RWPE1 (cell line): Measurements from ENCODE around the gene MICB.
"Not testable (repeated sequence)": the region's sequence is repeated elsewhere in the genome, so short reads cannot be mapped to it uniquely, and the experiment has no call there.

Experiments used
- CTCF ChIA-PET: fragments of 350-600 bp; sonication (Branson Sonifier 250); formaldehyde crosslinking; extraction: SDS; loops from one replicate; lab custom pipeline; 2021; lab: Yijun Ruan, JAX
- POLR2A ChIA-PET: fragments of 400-600 bp; formaldehyde crosslinking; extraction: SDS; loops from one replicate; lab custom pipeline; 2020; ENCODE audit warnings: antibody characterized with exemption; ENCODE audit not compliant: low non-redundant PET; lab: Yijun Ruan, JAX
- DNase-seq: peaks from one replicate; pipeline ENCODE4 v3.0.0; 2012; ENCODE audit warnings: low spot score
- H3K27ac ChIP-seq: fragments of 450-650 bp; 2 replicates; pipeline ENCODE4 v1.5.1; 2017
- CTCF ChIP-seq: fragments of 450-650 bp; conservative IDR thresholded peaks from 2 replicates; pipeline ENCODE4 v1.5.1; 2017; ENCODE audit warnings: low read depth, mild to moderate bottlenecking

The MICB gene

GRCh38 chr6:31479151-31479932 is 18.6 kb upstream of the MICB start:
- TF ChIP-seq CTCF, result no peak
- DNase-seq, result no peak
- no peak overlapping the region for H3K27ac ChIP-seq
- CTCF ChIA-PET, result no interaction called here
- POLR2A ChIA-PET, result no interaction called here

- no peak for DNase-seq
- POLR2A ChIA-PET, result no interaction called here
Measured at GRCh38 chr6:31479933-31480535, 17.9 kb upstream of the MICB start.

GRCh38 chr6:31480574-31480973 is 17.4 kb upstream of the MICB start:
- TF ChIP-seq CTCF, result no peak
- no peak for DNase-seq
- H3K27ac ChIP-seq, result no peak overlapping the region
- POLR2A ChIA-PET, result no interaction called here
- CTCF ChIA-PET, result no interaction called here

More at GRCh38 chr6:31479933-31480535, 17.9 kb upstream of the MICB start:
- no peak for TF ChIP-seq CTCF
- CTCF ChIA-PET, result no interaction called here
- H3K27ac ChIP-seq, result no peak overlapping the region

GRCh38 chr6:31483392-31483791 is 14.6 kb upstream of the MICB start:
- H3K27ac ChIP-seq, result no peak overlapping the region
- ChIA-PET CTCF (no interaction called here), POLR2A (interaction anchor here (0.6 kb wide), 1 partner anchor 1891 kb away, joined by 3 read pairs; no protein-coding TSS in a partner anchor)
- TF ChIP-seq CTCF, result no peak
- no peak for DNase-seq

GRCh38 chr6:31485055-31485454 is 12.9 kb upstream of the MICB start:
- TF ChIP-seq CTCF, result no peak
- DNase-seq, result no peak
- CTCF ChIA-PET, result interaction anchor here (0.7 kb wide), 2 partner anchors 64 to 360 kb away, joined by 3 read pairs; no protein-coding TSS in a partner anchor
- POLR2A ChIA-PET, result no interaction called here
- H3K27ac ChIP-seq, result no peak overlapping the region

GRCh38 chr6:31486065-31486837 is 11.7 kb upstream of the MICB start:
- CTCF ChIA-PET, DNase-seq, H3K27ac ChIP-seq, POLR2A ChIA-PET: not testable (repeated sequence)

- DNase-seq, POLR2A ChIA-PET, CTCF ChIA-PET, H3K27ac ChIP-seq: not testable (repeated sequence)
Measured at GRCh38 chr6:31487674-31488073, 10.3 kb upstream of the MICB start.
